AG09319 (cell line): ENCODE measurements around the gene HOXA7.

ENCODE experiments used
- DNase-seq: peaks from one replicate; pipeline ENCODE4 v3.0.0-alpha.2; 2010; ENCODE audit warnings: low read depth; ENCODE audit errors: extremely low read depth
- CTCF ChIP-seq: IDR thresholded peaks from 2 replicates; pipeline ENCODE4 v1.5.1; 2011; ENCODE audit warnings: low read depth, mild to moderate bottlenecking, inconsistent platforms, low read length, moderate library complexity

HOXA7 gene

GRCh38 chr7:27112955-27113949, 43.2 kb downstream of the HOXA7 start:
- no peak for DNase-seq

GRCh38 chr7:27112361-27112760, 44.1 kb downstream of the HOXA7 start:
- TF ChIP-seq CTCF = no peak
- no peak for DNase-seq

More at GRCh38 chr7:27112955-27113949, 43.2 kb downstream of the HOXA7 start:
- TF ChIP-seq CTCF = no peak

- DNase-seq = no peak
- TF ChIP-seq CTCF = no peak
These were observed 44.7 kb downstream of the HOXA7 start for GRCh38 chr7:27111751-27112277.

GRCh38 chr7:27111042-27111750, 45.3 kb downstream of the HOXA7 start:
- no peak for TF ChIP-seq CTCF
- DNase-seq = no peak

- DNase-seq = no peak
- no peak for TF ChIP-seq CTCF
These were observed 46.1 kb downstream of the HOXA7 start for GRCh38 chr7:27110186-27111031.

GRCh38 chr7:27109466-27110185, 46.8 kb downstream of the HOXA7 start:
- no peak for TF ChIP-seq CTCF
- no peak for DNase-seq
